HL-60 (cell line): ENCODE measurements around the gene NRG4.
"Not testable (repeated sequence)": the region's sequence is repeated elsewhere in the genome, so short reads cannot be mapped to it uniquely, and the experiment has no call there.

Experiments
- DNase-seq, 2 experiments: peaks; one replicate each; pipeline ENCODE4 v3.0.0-alpha.2; 2010 to 2020; ENCODE audit warnings: low read depth in 1 of 2, low spot score in 1 of 2
- H3K27ac ChIP-seq: fragments of 250-450 bp; sonication (Bioruptor Pico); replicated peaks from 2 replicates; pipeline ENCODE4 v1.5.1; 2020; ENCODE audit warnings: mild to moderate bottlenecking, moderate library complexity
- H3K27me3 ChIP-seq: fragments of 250-450 bp; sonication (Bioruptor Pico); 2 replicates; pipeline ENCODE4 v1.5.1; 2021; ENCODE audit warnings: mild to moderate bottlenecking, moderate library complexity; ENCODE audit not compliant: insufficient read depth, poor library complexity, severe bottlenecking
- H3K4me3 ChIP-seq: replicated peaks from 2 replicates; pipeline ENCODE4 v1.5.1; 2011; ENCODE audit warnings: mild to moderate bottlenecking, control low read depth, low read length; ENCODE audit not compliant: insufficient read depth
- CTCF ChIP-seq: IDR thresholded peaks from one replicate; pipeline ENCODE4 v1.5.1; 2011; ENCODE audit warnings: low read length, control low read depth, inconsistent platforms; ENCODE audit not compliant: insufficient read depth
- GABPA ChIP-seq: IDR thresholded peaks from 2 replicates; pipeline ENCODE4 v1.6.1; 2012; ENCODE audit warnings: low read depth
- POLR2AphosphoS5 ChIP-seq: IDR thresholded peaks from 2 replicates; pipeline ENCODE4 v1.6.1; 2012; ENCODE audit warnings: low read depth
- REST ChIP-seq: IDR thresholded peaks from 2 replicates; pipeline ENCODE4 v1.6.1; 2012; ENCODE audit warnings: low read depth; ENCODE audit not compliant: insufficient replicate concordance
- SPI1 ChIP-seq: IDR thresholded peaks from 2 replicates; pipeline ENCODE4 v1.6.1; 2012; ENCODE audit warnings: low read depth, mild to moderate bottlenecking, borderline replicate concordance

NRG4 gene

GRCh38 chr15:76033438-76033837 lies 21.2 kb upstream of the NRG4 start:
- Histone ChIP-seq H3K27me3 (no peaks in the 10 kb centered on the region), H3K27ac (no peak overlapping the region), H3K4me3 (no peak overlapping the region)
- no peak for DNase-seq
- TF ChIP-seq POLR2AphosphoS5 = no peak
- no peak for TF ChIP-seq REST
- no peak for TF ChIP-seq CTCF
- no peak for TF ChIP-seq SPI1
- TF ChIP-seq GABPA = no peak

GRCh38 chr15:76032046-76032445 lies 19.8 kb upstream of the NRG4 start:
- H3K27me3 ChIP-seq = no peaks in the 10 kb centered on the region
- H3K27ac ChIP-seq = no peak overlapping the region
- DNase-seq = no peak
- H3K4me3 ChIP-seq = no peak overlapping the region
- TF ChIP-seq POLR2AphosphoS5 = no peak
- TF ChIP-seq GABPA = no peak
- TF ChIP-seq REST = no peak
- TF ChIP-seq SPI1 = no peak

GRCh38 chr15:76024021-76024768 lies 12.0 kb upstream of the NRG4 start:
- Histone ChIP-seq H3K27ac (no peak overlapping the region), H3K4me3 (no peak overlapping the region), H3K27me3 (no peaks in the 10 kb centered on the region)
- no peak for TF ChIP-seq SPI1
- TF ChIP-seq CTCF = no peak
- TF ChIP-seq POLR2AphosphoS5 = no peak
- TF ChIP-seq GABPA = no peak
- TF ChIP-seq REST = no peak
- DNase-seq = no peak

GRCh38 chr15:76013470-76013869 lies 1.2 kb upstream of the NRG4 start:
- H3K4me3 ChIP-seq, H3K27me3 ChIP-seq, DNase-seq, H3K27ac ChIP-seq: not testable (repeated sequence)
